GM21390 (cell line): Measurements from ENCODE around the gene TFEB.

Experiments
- ATAC-seq: cut with Tn5 transposase; IDR thresholded peaks from one replicate; pipeline ENCODE4 v1.9.1; 2021; ENCODE audit not compliant: unreplicated experiment

TFEB gene

DNA sequence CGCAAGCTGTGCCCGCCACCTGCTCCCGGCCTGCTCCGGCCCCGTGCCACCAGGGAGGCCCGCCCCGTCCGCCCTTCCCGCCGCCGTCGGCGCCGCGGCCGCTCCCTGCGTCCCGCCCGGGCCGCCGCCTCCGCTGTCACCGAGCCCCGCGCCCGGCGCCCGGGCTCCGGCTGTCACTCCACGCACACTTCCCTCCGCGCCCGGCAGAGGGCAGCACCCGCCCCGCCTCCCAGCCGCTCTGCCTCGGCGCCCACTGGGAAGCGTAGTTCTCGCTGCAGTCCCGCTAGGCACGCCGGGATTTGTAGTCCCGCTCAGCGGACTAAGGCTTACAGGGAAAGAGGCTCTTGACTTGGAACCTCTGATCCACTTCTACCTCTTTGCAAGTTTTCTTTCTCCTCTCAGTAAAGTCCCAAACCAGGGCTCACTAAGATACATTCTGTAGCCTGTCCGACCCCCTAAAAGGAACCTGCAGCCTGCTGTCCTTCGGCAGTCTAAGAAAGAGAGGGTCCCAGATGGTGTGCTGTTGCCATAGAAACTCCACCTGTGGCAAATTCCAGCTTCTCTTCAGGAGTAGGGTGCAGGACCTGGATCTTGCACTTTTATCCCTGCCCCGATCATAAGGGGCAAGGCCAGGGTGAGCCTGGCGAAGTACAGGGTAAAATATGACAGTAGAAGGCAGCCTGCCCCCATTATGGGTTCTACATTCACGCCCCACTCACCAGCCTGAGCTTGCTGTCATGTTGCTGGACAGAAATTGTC lies at the start of gene TFEB:
TFEB (minus strand) TSS at position 182 of the 759 bp plus-strand sequence. CDS start 44,395 bp downstream, outside the sequence.
- peak; percentile 43 for ATAC-seq

DNA sequence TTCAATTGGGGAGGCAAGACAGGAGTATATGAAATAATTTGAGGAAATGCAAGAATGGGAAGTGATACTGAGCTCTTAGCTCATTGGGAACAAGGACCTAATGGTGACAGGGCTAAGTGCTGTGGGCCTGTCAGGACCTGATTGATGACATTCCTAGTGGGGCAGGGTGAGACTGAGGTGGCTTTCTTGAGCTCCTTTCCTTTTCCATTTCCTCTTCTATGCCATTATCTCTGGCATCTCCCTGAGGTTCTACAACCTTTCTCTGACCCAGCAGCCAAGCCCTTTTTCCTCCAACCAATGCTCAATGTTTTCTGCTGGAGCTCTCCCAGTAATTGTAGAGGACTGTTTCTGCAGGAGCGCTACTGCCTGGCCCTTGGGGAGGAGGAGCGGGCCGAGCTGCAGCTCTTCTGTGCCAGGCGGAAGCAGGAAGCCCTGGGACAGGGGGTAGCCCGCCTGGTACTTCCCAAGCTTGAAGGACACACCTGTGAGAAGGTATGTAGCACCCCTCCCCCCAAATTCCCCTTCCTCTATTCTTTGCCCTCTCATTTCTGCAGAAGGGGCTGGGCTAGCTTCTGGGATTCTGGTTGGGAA lies 49.3 kb upstream of the TFEB start:
- ATAC-seq, result no peak

DNA sequence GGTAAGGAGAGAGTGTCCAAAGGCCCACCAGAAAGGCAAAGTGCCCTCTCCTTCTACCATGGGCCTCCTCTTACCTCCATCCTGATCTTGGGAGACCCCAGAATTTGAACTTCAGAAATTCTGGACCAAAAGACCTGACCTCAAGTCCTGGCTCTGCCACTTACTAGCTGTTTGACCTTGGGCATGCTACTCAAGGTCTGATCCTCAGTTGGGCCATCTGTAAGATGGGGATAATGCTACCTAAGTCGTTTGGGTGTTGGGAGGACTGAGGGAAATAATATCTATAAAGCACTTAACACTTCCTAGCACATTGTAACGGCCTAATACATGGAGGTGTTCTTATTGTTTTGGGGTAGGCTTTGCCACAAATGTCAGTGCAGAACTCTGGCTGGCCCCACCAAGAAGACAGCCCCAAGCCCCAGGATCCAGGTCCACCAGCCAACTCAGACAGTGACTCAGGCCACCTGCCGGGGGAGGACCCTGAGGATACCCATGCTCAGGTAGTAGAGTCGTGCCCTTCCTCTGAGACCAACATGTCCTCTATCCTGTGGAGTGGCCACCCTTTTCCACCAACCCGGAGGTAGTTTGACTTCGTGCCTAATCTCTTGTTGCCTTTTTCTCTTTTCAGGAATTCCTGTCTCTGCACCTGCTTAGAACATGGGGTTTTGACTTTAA lies 47.8 kb upstream of the TFEB start:
- no peak for ATAC-seq

DNA sequence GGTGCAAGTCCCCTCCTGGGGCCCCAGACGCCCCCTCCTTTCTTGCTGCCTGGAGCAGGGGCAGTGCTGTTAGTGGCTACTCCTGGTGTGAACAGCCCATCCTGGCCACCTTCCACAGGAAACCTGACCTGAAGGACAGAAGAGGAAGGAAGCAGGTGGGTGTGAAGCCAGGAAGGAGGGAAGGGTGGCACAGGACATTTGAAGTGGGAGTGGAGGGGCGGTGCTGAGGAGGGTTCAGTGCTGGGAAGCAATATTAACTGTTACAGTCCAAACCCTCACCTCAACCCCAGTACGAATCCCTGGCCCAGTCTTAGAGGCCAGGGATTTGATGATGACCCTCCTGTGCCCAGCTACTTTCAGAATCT lies 45.9 kb upstream of the TFEB start:
- no peak for ATAC-seq

DNA sequence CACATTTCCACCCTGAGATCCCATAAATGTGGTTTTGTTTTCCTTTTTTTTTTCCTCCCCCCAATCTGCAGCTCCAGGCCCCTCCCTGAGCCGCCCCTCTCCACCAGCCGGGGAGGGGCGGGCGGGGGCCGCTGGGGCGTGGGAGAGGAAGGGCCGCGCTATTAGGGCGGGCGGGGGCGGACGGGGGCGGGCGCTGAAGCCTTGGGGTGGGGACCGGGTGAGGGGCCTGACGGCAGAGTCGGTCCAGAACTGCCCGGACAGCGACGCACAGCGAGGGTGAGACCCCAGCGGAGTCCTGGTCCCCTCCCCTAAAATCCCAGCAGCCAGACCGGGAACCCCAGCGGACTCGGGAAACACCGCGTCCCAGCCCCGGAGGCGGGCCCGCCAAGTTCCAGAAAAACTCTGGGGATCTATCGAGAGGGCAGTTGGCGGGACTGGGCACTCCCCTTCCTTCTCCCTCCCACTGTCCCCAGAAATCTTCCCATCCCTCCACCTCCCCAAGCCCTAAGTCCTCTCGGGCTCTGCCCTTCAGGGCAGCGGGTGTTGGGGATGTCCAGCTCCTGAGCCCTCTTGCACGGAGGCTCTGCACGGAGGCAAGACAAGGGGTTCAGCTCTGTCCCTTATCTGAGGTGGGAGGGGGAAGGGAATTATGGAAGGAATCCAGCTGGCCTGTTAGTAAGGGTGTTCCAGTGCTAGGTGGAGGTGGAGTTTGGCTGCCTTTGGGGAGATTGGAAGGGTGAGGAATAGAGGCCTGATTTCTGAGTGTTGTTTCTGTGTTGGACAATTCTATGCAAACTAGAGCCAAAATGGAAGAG lies 45.4 kb upstream of the TFEB start, which contains the start of gene PRICKLE4:
PRICKLE4 (plus strand) TSS at position 232 of the 815 bp plus-strand sequence. CDS start 2,692 bp downstream, outside the sequence.
- no peak for ATAC-seq

DNA sequence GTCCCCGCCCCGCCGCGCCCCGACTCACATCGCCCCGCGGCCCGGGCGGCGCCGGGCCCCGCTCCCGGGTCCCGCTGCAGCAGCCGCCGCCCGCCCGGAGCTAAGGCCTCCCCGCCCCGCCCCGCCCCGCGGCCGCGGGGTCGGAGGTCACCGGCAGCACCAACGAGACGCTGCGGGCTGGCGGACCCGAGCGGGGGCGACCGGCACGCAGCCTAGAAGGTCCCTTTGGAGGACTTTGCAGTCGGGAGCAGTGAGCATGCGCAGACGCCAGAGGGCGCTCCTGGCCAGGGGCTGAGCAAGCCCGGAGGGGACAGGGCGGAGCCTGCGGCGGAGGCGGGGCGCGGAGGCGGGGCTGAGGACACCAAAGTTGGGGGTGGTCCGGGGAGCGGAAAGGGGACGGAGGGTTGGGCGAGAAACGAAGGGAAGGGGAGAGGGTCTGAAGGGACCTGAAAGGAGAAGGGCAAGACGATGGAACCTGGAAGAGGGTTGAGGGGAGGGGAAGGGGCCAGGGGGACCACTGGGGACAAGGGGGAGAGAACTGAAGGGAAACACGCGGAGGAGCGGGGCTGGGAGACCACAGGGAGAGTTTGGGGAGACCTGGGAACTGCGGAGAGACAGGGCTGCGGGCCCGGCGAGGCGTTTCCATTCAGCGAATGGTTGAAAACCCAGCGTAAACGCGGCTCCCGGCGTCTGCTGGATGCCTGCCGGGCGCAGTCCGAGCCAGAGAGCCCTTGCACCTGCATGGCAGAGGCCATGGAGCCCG lies 44.6 kb upstream of the TFEB start, which contains the start of gene FRS3:
FRS3 (minus strand) TSS at position 113 of the 763 bp plus-strand sequence. CDS start 2,913 bp downstream, outside the sequence.
- ATAC-seq, result peak; percentile 87

DNA sequence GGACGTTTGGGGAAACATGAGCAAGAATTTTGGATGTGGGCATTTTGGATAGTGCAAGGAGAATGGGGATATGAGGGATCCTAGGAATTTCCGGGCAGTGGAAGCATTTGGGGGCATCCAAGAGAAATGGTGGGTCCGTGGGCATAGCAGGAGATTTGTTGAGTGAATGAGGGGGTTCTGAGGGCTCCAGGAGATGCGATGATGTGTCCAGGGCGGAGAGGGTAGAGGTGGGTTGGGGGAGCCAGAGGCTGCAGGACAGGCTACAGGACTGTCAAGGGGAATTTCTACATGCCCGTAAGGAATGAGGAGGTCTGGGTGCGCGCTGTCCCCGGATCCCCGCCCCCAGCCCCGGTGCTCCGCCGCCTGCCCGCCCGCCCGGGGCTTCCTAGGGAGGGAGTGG lies 43.9 kb upstream of the TFEB start:
- ATAC-seq, result peak; percentile 32

DNA sequence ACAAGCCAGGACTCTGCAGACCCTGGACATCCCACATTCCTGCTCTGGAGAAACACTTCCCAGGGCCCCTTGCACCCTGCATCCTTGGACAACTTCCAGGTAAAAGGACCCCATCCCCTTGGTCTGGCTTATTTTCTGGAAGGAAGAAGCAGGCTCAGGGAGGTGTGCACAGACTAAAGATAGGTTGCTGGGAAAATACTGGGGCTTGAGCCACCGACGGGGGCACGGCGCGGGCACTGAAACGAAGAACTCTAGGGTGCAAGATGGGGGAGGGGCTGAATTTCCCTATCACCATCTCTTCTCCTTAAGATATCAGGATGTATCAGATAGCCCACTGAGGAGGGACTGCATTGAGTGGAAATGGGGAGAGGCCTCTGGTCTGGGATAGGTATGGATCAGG lies 43.5 kb upstream of the TFEB start:
- no peak for ATAC-seq

DNA sequence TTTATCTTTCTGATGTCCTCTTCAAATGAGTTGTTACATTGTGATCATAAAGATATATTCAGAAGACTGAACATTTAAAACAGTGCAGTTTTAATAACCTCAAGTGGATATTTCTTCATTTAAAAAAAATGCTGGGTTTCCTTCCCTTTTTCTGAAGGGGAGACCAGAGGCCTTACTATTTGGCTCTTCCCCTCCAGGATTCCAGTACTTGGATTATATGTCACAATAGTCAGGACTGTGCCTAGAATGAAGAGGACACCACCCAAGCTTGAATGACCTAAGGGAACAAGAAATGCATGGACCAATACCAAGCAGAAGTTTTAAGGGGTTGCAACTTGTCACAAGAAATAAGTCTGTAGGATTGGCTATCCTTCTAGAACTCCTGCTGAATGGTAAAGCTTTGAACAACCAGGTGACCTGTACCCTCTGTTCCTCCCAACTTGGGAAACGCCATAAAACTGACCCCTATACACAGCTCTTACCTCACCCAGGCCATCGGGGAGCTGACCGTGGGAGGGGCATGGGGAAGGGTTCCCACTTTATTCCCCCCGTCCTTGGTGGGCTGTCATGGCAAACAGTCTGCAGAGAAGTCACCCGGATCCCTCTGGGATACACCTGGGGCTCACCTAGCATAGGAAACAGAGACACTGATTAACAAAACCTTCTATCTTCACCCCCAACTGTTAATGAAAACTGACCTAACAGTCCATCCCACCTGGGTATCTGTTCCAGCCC lies 42.3 kb upstream of the TFEB start:
- no peak for ATAC-seq

DNA sequence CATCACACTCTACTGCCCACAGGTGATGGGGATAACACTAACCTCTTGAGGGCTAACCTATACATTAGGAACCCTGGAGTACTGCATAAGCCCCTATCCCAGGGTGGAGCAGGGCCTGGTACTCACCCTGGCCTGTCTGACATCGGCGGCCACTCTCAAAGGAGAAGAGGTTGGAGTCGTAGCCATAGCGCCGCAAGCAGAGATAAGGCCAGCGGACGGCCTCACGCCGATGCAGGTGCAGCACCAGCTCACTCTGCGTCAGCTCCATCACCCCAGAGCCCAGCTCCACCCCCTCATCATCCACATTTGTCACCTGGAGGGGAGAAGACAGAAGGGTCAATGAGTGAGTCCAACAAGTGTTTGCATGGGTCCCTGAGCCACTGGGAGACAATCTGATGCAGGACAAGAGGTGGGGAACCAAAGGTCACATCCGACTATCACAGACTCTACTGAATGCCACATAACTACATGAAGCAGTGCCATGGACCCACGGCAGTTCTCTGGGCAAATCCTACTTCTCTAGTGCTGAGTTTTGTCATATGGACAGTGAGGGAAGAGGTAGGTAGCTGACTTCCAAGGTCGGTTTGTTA lies 40.0 kb upstream of the TFEB start:
- no peak for ATAC-seq

DNA sequence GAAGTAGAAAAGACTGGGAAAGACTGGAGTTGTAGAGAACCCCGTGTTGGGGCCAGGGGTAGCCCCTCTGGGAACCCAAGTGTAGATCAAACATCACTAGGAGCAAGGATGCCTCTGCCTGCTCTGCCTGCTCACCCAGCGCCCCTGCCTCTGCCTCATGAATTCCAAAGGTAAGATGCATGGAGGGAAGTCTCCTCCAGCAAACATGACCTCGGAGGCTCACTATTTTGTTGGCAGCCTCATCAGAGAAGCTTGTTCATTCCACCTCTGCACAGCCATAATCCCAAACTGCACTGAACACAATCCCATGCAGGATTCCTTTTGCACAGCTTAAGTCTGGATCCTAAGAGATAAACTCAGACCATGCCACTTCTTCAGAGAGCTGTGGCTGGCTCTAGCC lies 39.4 kb upstream of the TFEB start:
- ATAC-seq, result no peak

DNA sequence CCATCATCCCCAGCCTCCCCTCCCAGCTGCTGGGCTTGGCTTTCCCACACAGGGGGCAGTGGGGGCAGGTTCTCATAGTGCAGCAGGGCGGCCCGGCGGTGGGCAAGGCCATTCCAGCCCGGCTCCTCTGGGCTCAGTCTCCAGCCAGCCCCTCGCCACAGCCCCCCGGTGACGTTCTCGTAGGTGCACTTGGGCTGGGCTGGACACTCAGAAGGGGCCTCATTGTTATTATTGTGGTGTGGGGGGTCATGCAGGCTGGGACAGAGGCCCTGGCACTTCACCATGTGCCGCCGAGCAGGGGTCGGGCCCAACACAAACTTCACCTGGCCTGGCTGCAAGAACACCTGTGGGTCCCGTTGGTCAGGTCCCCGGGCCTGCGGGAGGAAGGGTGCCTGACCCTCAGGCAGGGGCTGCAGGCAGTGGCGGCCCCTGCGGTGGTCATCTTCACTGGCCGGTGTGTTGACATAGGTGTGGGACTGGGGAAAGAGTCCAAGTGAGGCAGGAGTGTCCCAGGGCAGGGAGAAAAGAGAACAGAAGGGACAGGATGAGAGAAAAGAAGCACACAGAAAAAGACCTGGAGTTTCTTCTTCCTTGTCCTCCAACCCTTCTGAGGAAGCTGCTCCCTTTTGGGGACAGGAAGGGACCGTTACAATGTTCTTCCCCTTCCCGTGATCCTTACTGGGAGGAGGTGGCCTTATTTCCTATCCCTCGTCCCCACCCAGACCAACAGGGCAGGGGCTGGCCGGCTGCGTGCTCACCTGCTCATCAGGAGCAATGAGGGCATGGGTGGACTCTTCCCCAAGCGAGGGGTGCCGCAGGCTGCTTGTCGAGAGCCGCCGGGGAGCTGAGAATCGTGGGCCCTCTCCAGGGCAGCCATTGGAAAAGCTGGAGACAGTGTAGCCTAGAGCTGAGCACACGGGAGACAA lies 35.9 kb upstream of the TFEB start:
- ATAC-seq, result no peak

DNA sequence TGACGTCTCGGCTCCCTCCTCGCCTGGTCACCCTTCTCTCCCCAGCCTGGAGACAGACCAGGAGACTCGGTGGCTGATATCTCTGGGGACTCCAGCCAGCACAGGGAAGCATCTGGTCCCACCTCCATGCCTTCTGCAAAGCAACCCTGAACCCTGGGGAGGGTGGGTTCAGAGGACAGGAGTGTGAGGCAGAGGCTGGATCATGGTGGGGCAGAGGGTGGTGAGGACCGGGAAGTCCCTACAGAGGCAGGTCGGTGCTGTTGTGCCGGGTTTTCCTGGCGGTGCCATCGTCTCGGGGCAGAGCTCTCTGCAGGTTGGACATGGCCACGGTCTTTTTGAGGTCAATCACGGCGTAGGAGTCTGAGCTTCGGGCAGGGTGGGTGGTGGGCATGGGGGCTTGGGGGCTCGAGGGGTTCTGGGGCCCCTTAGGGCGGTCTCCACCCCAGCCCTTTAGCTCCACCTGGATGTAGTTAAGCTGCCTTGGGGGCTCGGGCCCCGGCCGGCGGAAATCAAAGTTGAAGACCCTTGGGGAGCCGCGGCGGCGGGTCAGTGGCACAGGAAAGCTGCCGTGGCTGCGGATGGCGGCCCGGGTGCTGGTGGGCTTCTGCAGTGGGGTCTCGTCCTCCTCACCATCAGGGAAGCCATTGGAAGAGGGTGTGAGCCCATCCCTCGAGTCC lies 35.1 kb upstream of the TFEB start:
- no peak for ATAC-seq

DNA sequence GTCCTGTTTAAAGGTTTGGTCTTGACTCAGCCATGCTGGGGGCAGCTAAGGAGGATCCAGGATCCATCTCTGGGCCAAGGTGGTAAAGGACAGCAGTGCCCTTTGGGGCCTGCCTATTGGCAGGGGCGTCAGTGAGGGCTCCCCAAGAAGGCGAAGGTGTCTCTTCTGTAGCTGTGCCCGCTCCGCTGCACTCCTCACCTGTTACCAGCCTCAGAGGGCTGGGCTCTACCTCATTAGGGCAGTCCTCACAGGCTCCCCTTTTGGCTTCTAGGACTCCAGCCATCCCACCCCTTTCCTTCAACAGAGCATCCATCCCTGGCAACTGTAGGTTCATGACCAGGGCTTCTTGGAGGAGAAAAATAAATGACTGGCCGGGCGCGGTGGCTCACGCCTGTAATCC lies 34.0 kb upstream of the TFEB start:
- ATAC-seq, result no peak

DNA sequence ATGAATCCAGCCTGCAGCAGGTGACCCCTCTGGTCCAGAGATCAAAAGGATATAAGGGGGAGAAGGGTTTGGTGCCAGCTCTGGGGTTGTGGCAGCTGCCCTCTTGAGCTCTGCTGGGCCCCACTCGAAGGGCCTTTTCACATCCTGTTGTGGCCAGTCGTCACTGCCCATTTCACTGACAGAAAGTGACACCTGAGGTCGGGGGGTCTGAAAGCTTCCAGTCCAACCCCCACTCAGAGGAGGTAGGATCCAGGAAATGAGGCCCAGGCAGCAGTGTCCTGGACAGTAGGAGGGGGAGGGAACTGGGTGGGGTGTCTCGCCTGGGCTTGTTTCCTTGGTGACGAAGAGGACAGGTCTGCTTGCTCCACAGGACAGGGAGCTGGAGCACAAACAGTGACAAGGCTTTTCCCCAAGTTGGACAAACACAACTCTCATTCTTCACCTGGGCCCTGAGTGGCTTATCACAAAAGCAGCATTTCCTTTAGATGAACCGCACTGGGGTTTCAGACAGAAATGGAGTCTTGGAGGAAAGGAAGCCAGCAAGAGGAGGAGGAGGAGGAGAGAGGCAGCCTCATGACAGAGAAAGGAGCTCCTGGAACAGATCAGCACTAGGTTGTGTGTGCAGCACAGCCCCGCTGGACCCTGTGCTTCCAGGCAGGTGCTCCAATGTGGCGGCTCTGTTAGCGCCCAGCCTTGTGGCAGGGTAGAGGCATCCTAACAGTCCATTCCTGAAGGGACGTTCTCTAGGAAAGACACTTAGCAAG lies 33.3 kb upstream of the TFEB start:
- ATAC-seq, result no peak

DNA sequence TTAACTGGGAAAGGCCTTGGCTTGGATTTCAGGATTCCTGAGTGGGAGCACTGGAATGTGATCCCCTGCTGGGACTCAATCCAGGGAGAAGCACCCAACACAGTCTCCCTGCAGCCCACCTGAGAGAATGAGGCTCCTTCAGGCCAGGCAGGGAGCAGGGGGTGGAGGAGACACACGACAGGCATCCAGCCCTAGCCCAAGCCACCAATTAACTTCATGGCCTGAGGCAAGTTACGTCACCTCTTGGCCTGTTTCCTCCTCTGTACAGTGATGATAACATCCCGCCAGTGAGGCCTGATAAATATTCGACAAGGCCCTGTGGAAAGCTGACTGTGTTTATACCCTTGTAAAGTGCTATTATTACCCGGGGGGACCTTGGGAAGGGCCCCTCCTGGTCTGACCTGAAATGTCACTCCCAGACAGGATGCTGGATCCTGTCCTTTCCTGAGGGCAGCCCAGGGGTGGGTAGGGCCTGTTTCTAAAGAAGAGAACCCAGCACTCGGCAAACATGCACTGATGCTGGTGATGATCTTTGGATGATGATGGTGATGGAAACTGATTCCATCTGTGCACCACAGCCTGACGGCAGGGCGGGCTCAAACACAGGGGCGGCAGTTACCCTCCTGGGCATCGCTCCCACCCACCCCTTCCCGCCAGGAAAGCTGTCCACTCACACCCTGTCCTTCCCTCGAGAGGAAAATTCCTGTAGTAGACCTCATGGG lies 31.9 kb upstream of the TFEB start:
- no peak for ATAC-seq
